ENCODE data around the gene CCDC182.

DNA sequence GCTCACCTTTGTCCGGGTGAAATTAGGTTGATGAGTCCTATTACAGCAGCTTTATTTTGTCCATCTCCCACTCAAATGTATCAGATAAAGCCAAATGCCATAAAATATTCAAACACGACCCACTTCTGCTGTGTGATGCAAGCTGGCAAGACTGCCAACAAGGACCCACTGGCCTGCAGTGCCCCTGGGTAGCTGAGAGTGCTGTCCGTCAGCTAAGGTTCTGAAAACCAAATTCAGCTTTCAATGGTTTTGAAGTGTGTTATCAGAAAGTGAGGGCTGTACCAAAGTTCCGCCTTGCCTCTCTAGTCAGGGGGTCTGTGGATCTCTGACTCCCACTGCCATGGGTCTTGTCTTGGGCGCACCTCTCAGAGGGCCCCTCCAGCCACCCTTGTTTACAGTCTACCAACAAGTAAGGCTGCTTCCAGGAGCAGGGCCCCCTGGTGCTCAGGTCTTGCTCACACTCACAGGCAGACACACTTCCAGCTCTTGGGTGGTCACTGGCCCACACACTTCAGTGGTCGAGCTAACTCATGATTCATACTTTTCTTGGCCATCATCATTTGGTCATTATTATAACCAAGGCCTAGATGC lies 10.5 kb upstream of the CCDC182 start:
- TF ChIP-seq, protein P1, sequence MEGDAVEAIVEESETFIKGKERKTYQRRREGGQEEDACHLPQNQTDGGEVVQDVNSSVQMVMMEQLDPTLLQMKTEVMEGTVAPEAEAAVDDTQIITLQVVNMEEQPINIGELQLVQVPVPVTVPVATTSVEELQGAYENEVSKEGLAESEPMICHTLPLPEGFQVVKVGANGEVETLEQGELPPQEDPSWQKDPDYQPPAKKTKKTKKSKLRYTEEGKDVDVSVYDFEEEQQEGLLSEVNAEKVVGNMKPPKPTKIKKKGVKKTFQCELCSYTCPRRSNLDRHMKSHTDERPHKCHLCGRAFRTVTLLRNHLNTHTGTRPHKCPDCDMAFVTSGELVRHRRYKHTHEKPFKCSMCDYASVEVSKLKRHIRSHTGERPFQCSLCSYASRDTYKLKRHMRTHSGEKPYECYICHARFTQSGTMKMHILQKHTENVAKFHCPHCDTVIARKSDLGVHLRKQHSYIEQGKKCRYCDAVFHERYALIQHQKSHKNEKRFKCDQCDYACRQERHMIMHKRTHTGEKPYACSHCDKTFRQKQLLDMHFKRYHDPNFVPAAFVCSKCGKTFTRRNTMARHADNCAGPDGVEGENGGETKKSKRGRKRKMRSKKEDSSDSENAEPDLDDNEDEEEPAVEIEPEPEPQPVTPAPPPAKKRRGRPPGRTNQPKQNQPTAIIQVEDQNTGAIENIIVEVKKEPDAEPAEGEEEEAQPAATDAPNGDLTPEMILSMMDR (IDR thresholded peaks at IDR 0.05), result no peak
- TF ChIP-seq POLR2A (IDR thresholded peaks at IDR 0.05) (no peak), POLR2AphosphoS5 (IDR thresholded peaks at IDR 0.05) (no peak), EP300 (IDR thresholded peaks at IDR 0.05) (no peak)

Measured in stomach (tissue), 4 donors.